T-helper 2 cell treated with Interferon-gamma antibody and Interleukin-4, amounts not matched to agents 5 μg/mL and 100 μg/mL, for 36 hours (primary cell): Measurements from ENCODE around the gene CHRNB1.
"Not testable (repeated sequence)": the region's sequence is repeated elsewhere in the genome, so short reads cannot be mapped to it uniquely, and the experiment has no call there.

ENCODE experiments used
- DNase-seq: peaks from one replicate; pipeline ENCODE4 v3.0.0; 2021; ENCODE audit warnings: low spot score
- H3K27ac Mint-ChIP-seq: one replicate; pipeline ENCODE4 v1.8.0; 2021; ENCODE audit warnings: mild to moderate bottlenecking, mixed read lengths
- H3K27me3 Mint-ChIP-seq: one replicate; pipeline ENCODE4 v1.8.0; 2021; ENCODE audit warnings: low read depth, mixed read lengths
- H3K36me3 Mint-ChIP-seq: one replicate; pipeline ENCODE4 v1.8.0; 2021; ENCODE audit warnings: low read depth, mixed read lengths
- H3K4me1 Mint-ChIP-seq: one replicate; pipeline ENCODE4 v1.8.0; 2021; ENCODE audit warnings: low read depth, mixed read lengths
- H3K4me3 Mint-ChIP-seq: one replicate; pipeline ENCODE4 v1.8.0; 2022; ENCODE audit warnings: mild to moderate bottlenecking, moderate library complexity, mixed read lengths
- H3K9me3 Mint-ChIP-seq: one replicate; pipeline ENCODE4 v1.8.0; 2021; ENCODE audit warnings: mixed read lengths

CHRNB1 gene

GRCh38 chr17:7462474-7463371 lies 17.9 kb downstream of the CHRNB1 start:
- H3K27ac Mint-ChIP-seq = no peak overlapping the region
- H3K4me3 Mint-ChIP-seq = no peak overlapping the region
- DNase-seq = no peak
- H3K9me3 Mint-ChIP-seq = no peaks in the 10 kb centered on the region
- H3K36me3 Mint-ChIP-seq = peaks cover 17% of the 10 kb centered on the region
- no peaks in the 10 kb centered on the region for H3K4me1 Mint-ChIP-seq
- no peaks in the 10 kb centered on the region for H3K27me3 Mint-ChIP-seq

DNA sequence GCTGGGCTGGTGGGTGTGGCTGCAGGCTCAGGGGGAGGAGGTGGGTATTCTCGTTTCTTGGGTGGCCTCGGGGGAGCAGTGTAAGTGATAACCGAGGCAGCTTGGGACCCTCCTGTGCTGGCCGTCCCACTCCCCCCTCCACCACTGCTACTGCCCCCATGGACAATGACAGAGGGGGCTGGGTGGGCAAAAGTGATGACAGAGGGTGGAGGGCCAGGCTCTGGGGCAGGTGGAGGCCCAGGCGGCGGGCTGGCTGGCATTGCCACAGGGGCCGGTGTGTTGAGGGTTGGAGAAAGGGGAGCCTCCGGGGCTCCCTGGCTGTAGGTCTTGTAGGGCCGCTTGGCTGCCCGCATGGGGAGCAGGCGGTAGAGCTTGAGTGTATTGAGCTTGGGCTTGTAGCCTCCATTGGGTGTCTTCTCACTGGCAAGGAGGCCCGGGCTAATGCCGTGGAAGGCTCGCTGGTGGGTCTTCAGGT lies 18.5 kb downstream of the CHRNB1 start:
- Mint-ChIP-seq H3K4me3 (no peak overlapping the region), H3K9me3 (no peaks in the 10 kb centered on the region), H3K4me1 (no peaks in the 10 kb centered on the region), H3K27me3 (no peaks in the 10 kb centered on the region), H3K27ac (no peak overlapping the region), H3K36me3 (peaks cover 17% of the 10 kb centered on the region)
- no peak for DNase-seq

DNA sequence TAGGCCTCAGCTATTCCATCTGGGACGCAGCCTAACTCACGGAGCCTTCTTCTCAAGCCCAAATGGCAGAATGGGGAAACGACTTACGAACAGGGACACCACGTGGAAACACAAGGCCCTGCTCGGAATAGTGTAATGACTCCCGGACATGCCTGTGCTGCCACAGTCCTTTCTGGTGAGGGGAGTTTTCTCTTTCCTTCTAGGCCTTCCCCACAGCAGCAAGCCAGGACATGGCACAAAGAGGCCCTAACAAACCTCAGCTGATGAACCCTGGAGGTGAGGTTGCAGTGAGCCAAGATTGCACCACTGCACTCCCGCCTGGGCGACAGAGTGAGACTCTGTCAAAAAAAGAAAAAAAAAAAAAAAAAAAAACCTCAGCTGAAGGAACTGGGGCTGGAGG lies 19.2 kb downstream of the CHRNB1 start:
- Mint-ChIP-seq H3K9me3 (no peaks in the 10 kb centered on the region), H3K4me3 (no peak overlapping the region), H3K36me3 (peaks cover 13% of the 10 kb centered on the region), H3K27me3 (no peaks in the 10 kb centered on the region), H3K27ac (no peak overlapping the region), H3K4me1 (no peaks in the 10 kb centered on the region)
- DNase-seq = no peak

GRCh38 chr17:7465597-7466275 lies 20.9 kb downstream of the CHRNB1 start:
- no peak overlapping the region for H3K27ac Mint-ChIP-seq
- H3K27me3 Mint-ChIP-seq = no peaks in the 10 kb centered on the region
- peaks cover 13% of the 10 kb centered on the region for H3K36me3 Mint-ChIP-seq
- no peak for DNase-seq
- no peaks in the 10 kb centered on the region for H3K9me3 Mint-ChIP-seq
- H3K4me1 Mint-ChIP-seq = no peaks in the 10 kb centered on the region
- H3K4me3 Mint-ChIP-seq = no peak overlapping the region

DNA sequence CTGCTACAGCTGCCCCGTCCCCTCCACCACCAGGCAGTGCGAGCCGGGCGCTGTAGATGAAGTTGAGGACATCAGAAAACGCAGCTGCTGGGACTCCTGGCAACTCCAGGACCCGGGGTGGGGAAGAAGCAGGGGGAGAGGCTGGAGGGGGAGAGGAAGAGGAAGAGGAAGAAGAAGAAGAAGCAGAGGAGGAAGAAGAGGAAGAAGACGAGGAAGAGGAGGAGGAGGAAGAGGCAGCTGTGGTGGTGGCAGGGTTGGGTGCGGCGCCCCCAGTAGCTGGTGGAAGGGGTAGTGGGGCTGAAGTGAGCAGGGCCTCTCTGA lies 21.4 kb downstream of the CHRNB1 start:
- no peaks in the 10 kb centered on the region for H3K9me3 Mint-ChIP-seq
- no peak for DNase-seq
- H3K4me3 Mint-ChIP-seq = no peak overlapping the region
- no peaks in the 10 kb centered on the region for H3K4me1 Mint-ChIP-seq
- no peaks in the 10 kb centered on the region for H3K27me3 Mint-ChIP-seq
- peaks cover 12% of the 10 kb centered on the region for H3K36me3 Mint-ChIP-seq
- H3K27ac Mint-ChIP-seq = no peak overlapping the region

DNA sequence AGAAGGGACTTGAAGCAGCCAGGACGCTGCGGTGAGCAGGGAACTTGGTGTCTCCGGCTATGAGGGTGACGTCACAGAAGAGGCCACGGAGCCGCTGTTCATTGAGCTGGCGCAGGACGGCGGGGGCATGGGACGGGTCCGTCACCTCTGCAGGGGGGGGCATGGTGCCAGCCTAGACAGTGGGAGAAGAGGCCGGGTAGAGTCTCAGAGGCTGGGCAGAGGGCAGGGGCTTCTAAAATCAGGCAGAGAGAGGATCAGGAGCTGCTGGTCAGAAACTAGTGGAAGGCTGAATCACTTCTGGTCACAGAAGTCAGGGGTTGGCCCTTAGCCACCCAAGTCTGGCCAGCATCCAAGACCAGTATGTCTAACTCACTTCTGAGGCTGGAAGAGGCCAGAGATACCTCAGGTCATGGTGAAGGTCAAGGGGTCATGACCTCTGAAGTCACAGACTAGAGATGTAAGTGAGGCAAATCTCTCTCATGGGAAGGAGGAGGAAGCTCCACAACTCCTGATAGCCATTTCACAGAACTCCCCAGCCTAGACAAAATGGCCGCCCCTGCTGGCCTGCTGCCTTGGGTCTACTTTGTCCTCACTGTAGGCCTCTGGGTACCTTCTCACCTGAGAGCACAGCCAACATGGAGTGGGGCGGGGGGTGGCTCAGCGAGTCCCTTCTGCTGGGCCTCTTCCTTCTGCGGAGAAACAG lies 21.9 kb downstream of the CHRNB1 start:
- Mint-ChIP-seq H3K4me1 (peaks cover 4% of the 10 kb centered on the region), H3K27ac (no peak overlapping the region), H3K9me3 (no peaks in the 10 kb centered on the region), H3K36me3 (peaks cover 10% of the 10 kb centered on the region), H3K27me3 (no peaks in the 10 kb centered on the region), H3K4me3 (no peak overlapping the region)
- no peak for DNase-seq

DNA sequence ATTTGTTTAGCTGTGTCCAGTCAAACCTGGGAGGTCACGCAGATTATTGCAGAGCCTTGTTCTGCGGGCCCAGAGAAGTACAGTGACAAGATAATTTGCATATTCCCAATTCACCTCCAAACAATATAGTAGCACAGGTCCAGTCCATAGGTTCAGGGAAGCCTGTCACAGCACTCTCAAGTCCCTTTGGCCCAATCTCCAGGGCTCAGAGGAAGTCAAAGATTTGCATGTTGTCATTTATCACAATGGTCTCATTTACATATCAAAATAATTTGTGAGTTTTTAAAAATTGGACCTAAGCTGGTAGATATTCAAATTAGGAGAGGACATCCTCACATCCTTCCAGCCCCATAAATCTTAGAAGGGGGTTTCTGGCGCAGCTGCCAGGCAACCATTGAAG lies 22.6 kb downstream of the CHRNB1 start:
- Mint-ChIP-seq H3K4me3 (no peak overlapping the region), H3K27ac (no peak overlapping the region)

GRCh38 chr17:7468290-7468689 lies 23.4 kb downstream of the CHRNB1 start:
- no peak for DNase-seq
- Mint-ChIP-seq H3K27ac (no peak overlapping the region), H3K4me1 (peaks cover 7% of the 10 kb centered on the region), H3K27me3 (no peaks in the 10 kb centered on the region), H3K4me3 (no peak overlapping the region), H3K9me3 (no peaks in the 10 kb centered on the region), H3K36me3 (peaks cover 8% of the 10 kb centered on the region)

More for the DNA sequence above, 22.6 kb downstream of the CHRNB1 start:
- Mint-ChIP-seq H3K27me3 (no peaks in the 10 kb centered on the region), H3K9me3 (no peaks in the 10 kb centered on the region), H3K4me1 (peaks cover 7% of the 10 kb centered on the region), H3K36me3 (peaks cover 10% of the 10 kb centered on the region)
- no peak for DNase-seq

DNA sequence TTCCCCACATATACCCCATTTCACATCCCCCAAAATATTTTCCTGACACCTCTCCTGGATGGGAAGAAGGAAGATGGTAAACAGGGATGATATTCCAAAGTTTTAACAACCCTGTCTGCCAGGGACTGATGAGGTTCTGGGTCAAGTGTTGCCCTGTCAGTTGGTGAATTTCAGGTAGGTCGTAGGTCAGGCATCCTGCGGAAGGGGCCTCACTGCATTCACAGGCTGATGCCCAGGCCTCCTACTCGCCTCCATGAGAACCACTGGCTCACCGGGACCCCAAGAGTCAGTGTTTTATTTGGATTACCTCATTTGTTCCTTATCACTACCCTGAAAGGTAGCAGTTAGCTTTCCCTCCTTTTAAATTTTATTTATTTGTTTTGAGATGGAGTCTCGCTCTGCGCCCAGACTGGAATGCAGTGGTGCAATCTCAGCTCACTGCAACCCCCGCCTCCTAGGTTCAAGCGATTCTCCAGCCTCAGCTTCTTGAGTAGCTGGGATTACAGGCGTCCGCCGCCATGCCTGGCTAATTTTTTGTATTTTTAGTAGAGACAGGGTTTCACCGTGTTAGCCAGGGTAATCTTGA lies 24.0 kb downstream of the CHRNB1 start:
- Mint-ChIP-seq H3K27me3 (no peaks in the 10 kb centered on the region), H3K9me3 (no peaks in the 10 kb centered on the region), H3K4me1 (peaks cover 7% of the 10 kb centered on the region), H3K27ac (no peak overlapping the region), H3K4me3 (no peak overlapping the region), H3K36me3 (peaks cover 8% of the 10 kb centered on the region)
- DNase-seq = no peak

DNA sequence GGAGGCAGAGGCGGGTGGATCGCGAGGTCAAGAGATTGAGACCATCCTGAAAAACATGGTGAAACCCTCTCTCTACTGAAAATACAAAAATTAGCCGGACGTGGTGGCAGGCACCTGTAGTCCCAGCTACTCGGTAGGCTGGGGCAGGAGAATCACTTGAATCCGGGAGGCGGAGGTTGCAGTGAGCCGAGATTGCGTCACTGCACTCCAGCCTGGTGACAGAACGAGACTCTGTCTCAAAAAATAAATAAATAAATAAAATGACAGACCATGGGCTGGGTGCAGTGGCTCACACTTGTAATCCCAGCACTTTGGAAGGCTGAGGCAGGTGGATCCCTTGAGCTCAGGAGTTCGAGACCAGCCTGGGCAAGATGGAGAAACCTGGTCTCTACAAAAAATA lies 25.0 kb downstream of the CHRNB1 start:
- H3K27me3 Mint-ChIP-seq, H3K27ac Mint-ChIP-seq, H3K9me3 Mint-ChIP-seq, H3K36me3 Mint-ChIP-seq, H3K4me1 Mint-ChIP-seq, H3K4me3 Mint-ChIP-seq, DNase-seq: not testable (repeated sequence)

- DNase-seq, H3K4me3 Mint-ChIP-seq, H3K27me3 Mint-ChIP-seq: not testable (repeated sequence)
Measured at GRCh38 chr17:7470457-7470973, 25.7 kb downstream of the CHRNB1 start.

DNA sequence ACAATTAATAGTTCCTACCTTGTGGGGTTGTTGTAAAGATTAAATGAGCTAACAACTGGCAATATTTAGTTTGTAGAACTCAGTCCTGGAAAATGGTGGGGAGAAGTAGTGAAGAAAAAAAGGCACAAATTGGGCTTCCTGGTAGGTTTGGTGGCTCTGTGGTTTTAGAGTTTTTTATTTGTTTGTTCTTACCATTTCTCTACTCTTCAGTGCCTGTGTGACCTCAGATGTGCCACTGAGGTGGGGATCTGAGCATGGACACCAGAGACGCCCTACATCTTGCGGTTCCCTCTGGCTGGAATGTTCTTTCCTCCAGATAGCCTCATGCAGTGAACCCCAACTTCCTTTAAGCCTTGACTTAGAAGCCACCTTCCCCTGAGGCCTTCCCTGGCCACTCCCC lies 26.9 kb downstream of the CHRNB1 start:
- Mint-ChIP-seq H3K27ac (peak overlapping the region; percentile 55), H3K27me3 (no peaks in the 10 kb centered on the region), H3K4me3 (no peak overlapping the region), H3K36me3 (peaks cover 3% of the 10 kb centered on the region), H3K4me1 (peaks cover 16% of the 10 kb centered on the region), H3K9me3 (no peaks in the 10 kb centered on the region)
- DNase-seq = no peak

More at GRCh38 chr17:7470457-7470973, 25.7 kb downstream of the CHRNB1 start:
- not testable (repeated sequence) for H3K4me1 Mint-ChIP-seq, H3K36me3 Mint-ChIP-seq, H3K27ac Mint-ChIP-seq, H3K9me3 Mint-ChIP-seq

GRCh38 chr17:7474767-7475166 lies 29.9 kb downstream of the CHRNB1 start:
- H3K4me1 Mint-ChIP-seq = peaks cover 34% of the 10 kb centered on the region
- not testable (repeated sequence) for H3K4me3 Mint-ChIP-seq, H3K36me3 Mint-ChIP-seq, DNase-seq, H3K27me3 Mint-ChIP-seq, H3K27ac Mint-ChIP-seq, H3K9me3 Mint-ChIP-seq
